ENCODE data around the gene MED29. TPM values are rescaled to one million over a fixed set of nuclear protein-coding genes. Genes with fewer than 3 reads are reported as not detected.

MED29 gene
- total and polyA plus RNA-seq, 2 of the 4 experiments (the other 2 are of a cell fraction), result 17.6 to 28.8 TPM

GRCh38 chr19:39446365-39447084 is 55.3 kb downstream of the MED29 start (continued):
- no peak for TF ChIP-seq RFX5 (IDR thresholded peaks at IDR 0.05; ENCODE audit: low read depth, low read length)

DNA sequence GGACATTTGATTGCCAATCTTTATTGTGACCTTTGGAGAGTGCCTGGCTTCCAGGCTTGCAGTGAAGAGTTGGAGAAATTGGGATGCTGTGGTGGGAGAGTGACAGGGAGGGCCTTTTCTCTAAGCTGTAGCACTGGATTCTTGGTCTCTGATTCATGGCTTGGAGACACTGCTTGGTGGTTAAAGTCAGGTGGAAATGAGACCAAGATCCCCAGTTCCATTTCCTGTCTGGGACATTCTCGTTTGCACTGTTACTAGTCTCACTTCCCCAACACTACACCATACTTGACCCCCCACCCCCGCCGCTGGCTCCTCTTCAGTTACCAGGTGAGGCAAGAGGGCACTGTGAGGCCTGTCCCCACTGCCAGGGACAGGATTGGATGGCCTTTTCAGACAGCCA is 57.1 kb downstream of the MED29 start:
- H2AK5ac ChIP-seq (ENCODE audit: low read depth, low read length), result no peak overlapping the region
- peaks cover 22 to 77% of the 10 kb centered on the region in 2 experiments for H3K79me1 ChIP-seq (ENCODE audit: low read depth in 1 of 2, low read length in 2 of 2)
- H3K4ac ChIP-seq (ENCODE audit: low read depth, low read length), result peak overlapping the region; percentile 23; the same call in 1 of the 2 replicates
- peak overlapping the region; percentile 45 for H2BK5ac ChIP-seq (ENCODE audit: low read depth, low read length, poor library complexity, severe bottlenecking)
- H4K91ac ChIP-seq (ENCODE audit: insufficient read depth, low read depth, low read length), result no peak overlapping the region
- no peak overlapping the region for H3K18ac ChIP-seq (ENCODE audit: low read depth, low read length)
- dilution Hi-C loops (cut with HindIII; ENCODE audit: low sequenced_read_pairs, unreplicated experiment), result no loop called here
- peaks cover 21% of the 10 kb centered on the region for H3K9me1 ChIP-seq (ENCODE audit: insufficient read depth, low read length)
- intact Hi-C loops (cut with micrococcal nuclease), result loop anchor here (10.0 kb wide), 1 partner anchor 397 kb away; the partner anchor contains the start of gene FBL
- H3K27me3 ChIP-seq (ENCODE audit: control insufficient read depth, insufficient read depth, low read length), result no peaks in the 10 kb centered on the region
- no peak overlapping the region for H3K27ac ChIP-seq (ENCODE audit: insufficient read depth, low read length)
- no CpG with 5 or more reads among the region's 3 CpGs for WGBS, 2 experiments (ENCODE audit: extremely low coverage in 2 of 2, insufficient read length in 1 of 2)
- H3K4me3 ChIP-seq (ENCODE audit: insufficient read depth, low read depth, low read length), result no peak overlapping the region
- ChIA-PET CTCF (no interaction called here), POLR2A (ENCODE audit: unreplicated experiment) (no interaction called here)
- peak overlapping the region; percentile 55; the same call in 1 of the 2 replicates for H3K4me2 ChIP-seq (ENCODE audit: low read depth, low read length)
- ATAC-seq (ENCODE audit: low read depth) (no peak), DNase-seq (peak; percentile 51)
- H4K8ac ChIP-seq (ENCODE audit: low read depth in 2 of 2, low read length in 2 of 2), result no peak overlapping the region
- peak overlapping the region; percentile 73; the same call in 1 of the 2 replicates for H3K23ac ChIP-seq (ENCODE audit: low read depth, low read length)
- H2BK15ac ChIP-seq (ENCODE audit: low read depth, low read length), result no peak overlapping the region
- no peak overlapping the region for H3K14ac ChIP-seq (replicated peaks; ENCODE audit: low read depth, low read length)
- no peak for TF ChIP-seq RFX5 (IDR thresholded peaks at IDR 0.05; ENCODE audit: low read depth, low read length)
- TF ChIP-seq, protein P1, sequence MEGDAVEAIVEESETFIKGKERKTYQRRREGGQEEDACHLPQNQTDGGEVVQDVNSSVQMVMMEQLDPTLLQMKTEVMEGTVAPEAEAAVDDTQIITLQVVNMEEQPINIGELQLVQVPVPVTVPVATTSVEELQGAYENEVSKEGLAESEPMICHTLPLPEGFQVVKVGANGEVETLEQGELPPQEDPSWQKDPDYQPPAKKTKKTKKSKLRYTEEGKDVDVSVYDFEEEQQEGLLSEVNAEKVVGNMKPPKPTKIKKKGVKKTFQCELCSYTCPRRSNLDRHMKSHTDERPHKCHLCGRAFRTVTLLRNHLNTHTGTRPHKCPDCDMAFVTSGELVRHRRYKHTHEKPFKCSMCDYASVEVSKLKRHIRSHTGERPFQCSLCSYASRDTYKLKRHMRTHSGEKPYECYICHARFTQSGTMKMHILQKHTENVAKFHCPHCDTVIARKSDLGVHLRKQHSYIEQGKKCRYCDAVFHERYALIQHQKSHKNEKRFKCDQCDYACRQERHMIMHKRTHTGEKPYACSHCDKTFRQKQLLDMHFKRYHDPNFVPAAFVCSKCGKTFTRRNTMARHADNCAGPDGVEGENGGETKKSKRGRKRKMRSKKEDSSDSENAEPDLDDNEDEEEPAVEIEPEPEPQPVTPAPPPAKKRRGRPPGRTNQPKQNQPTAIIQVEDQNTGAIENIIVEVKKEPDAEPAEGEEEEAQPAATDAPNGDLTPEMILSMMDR (conservative IDR thresholded peaks at IDR 0.05; ENCODE audit: low read depth, low read length), result no peak
- H2AFZ ChIP-seq (replicated peaks; ENCODE audit: low read length, poor library complexity), result no peak overlapping the region
- peaks cover 27% of the 10 kb centered on the region for H3K36me3 ChIP-seq (ENCODE audit: control insufficient read depth, insufficient read depth, low read length)
- H3K9ac ChIP-seq (ENCODE audit: low read depth, low read length), result no peak overlapping the region
- H3K56ac ChIP-seq (ENCODE audit: extremely low read depth, insufficient read depth, low read length), result no peak overlapping the region
- H3K9me3 ChIP-seq (ENCODE audit: control insufficient read depth, insufficient read depth, low read length), result no peaks in the 10 kb centered on the region
- BruUV-seq (replicated peaks), result no TSS peak
- H4K20me1 ChIP-seq (ENCODE audit: insufficient read depth, low read length), result peaks cover 56% of the 10 kb centered on the region
- in situ Hi-C loops (cut with MboI; ENCODE audit: low sequenced_read_pairs), result loop anchor here (25.0 kb wide), 1 partner anchor 389 kb away; the partner anchor contains the start of genes DYRK1B and FBL
- H4K5ac ChIP-seq (ENCODE audit: low read depth, low read length), result no peak overlapping the region
- H3K4me1 ChIP-seq (ENCODE audit: control insufficient read depth, insufficient read depth, low read length), result peaks cover 5% of the 10 kb centered on the region
- H2BK120ac ChIP-seq (ENCODE audit: low read depth, low read length), result no peak overlapping the region
- H2AK9ac ChIP-seq (replicated peaks; ENCODE audit: low read depth, low read length, poor library complexity), result peak overlapping the region; percentile 51
- H2BK20ac ChIP-seq (ENCODE audit: low read depth, low read length), result no peak overlapping the region
